HepG2 (cell line): ENCODE results near the gene IL17F. TPM values are rescaled to one million over a fixed set of nuclear protein-coding genes. Genes with fewer than 3 reads are reported as not detected.

ENCODE experiments used
- ATAC-seq: fragments of 200-7000 bp; cut with Tn5 transposase; 3 replicates; pipeline ENCODE4 v1.9.1; 2020; ENCODE audit warnings: mild to moderate bottlenecking, moderate library complexity
- BruUV-seq: library from RNA; stranded (reverse); fragments of 400-500 nt; replicated peaks from 2 replicates; lab custom pipeline; 2021; lab: Mats Ljungman, UMichigan
- CTCF ChIA-PET: fragments of 300-600 bp; formaldehyde crosslinking; extraction: SDS; loops from one replicate; lab custom pipeline; 2021; ENCODE audit warnings: low total read pairs, inconsistent platforms, low intra/inter-chr PET ratio; lab: Yijun Ruan, JAX
- POLR2A ChIA-PET: fragments of 350-600 bp; sonication (Branson Sonifier 250); formaldehyde crosslinking; loops from one replicate; lab custom pipeline; 2020; ENCODE audit warnings: antibody characterized with exemption, inconsistent platforms; lab: Yijun Ruan, JAX
- DNase-seq: peaks from one replicate; pipeline ENCODE4 v3.0.0-alpha.2; 2015; ENCODE audit warnings: low spot score
- FAIRE-seq: peaks from 3 replicates; lab custom pipeline; 2011; peaks lifted over from hg19 to GRCh38; lab: Jason Lieb, UNC
- H2AFZ ChIP-seq: one replicate; pipeline ENCODE4 v1.6.1; 2011; ENCODE audit warnings: low read length, inconsistent platforms
- H3K27ac ChIP-seq: fragments of 300-600 bp; 3 replicates; pipeline ENCODE4 v1.8.0; 2011; ENCODE audit warnings: mixed run types, mild to moderate bottlenecking, mixed read lengths, low read length, inconsistent platforms; ENCODE audit not compliant: insufficient read depth; ENCODE audit errors: extremely low read length
- H3K27me3 ChIP-seq, 2 experiments: fragments of 200-600 bp in 1 of 2; 2 replicates in 1 of 2; 3 replicates in 1 of 2; pipeline versions ENCODE4 v1.6.0 to v1.8.0; 2011; ENCODE audit warnings: low read length in 2 of 2, mild to moderate bottlenecking in 2 of 2, moderate library complexity in 2 of 2, inconsistent platforms in 1 of 2; ENCODE audit not compliant: insufficient read depth in 2 of 2, control insufficient read depth in 1 of 2
- H3K36me3 ChIP-seq, 2 experiments: fragments of 200-600 bp in 1 of 2; replicated peaks in 1 of 2; 2 replicates in 1 of 2; 3 replicates in 1 of 2; pipeline versions ENCODE4 v1.5.1 to v1.8.0; 2011; ENCODE audit warnings: low read length in 2 of 2, inconsistent platforms in 1 of 2; ENCODE audit not compliant: insufficient read depth in 2 of 2, control insufficient read depth in 1 of 2
- H3K4me1 ChIP-seq: 2 replicates; pipeline ENCODE4 v1.5.1; 2012; ENCODE audit warnings: low read length, inconsistent platforms; ENCODE audit not compliant: insufficient read depth
- H3K4me2 ChIP-seq: 2 replicates; pipeline ENCODE4 v1.6.0; 2011; ENCODE audit warnings: low read depth, low read length, inconsistent platforms
- H3K4me3 ChIP-seq, 3 experiments: fragments of 200-600 bp in 1 of 3; sonication (generic), shearing (Covaris generic) in 1 of 3; replicated peaks in 1 of 3; 2 replicates each; pipeline ENCODE4 v1.5.1; 2011 to 2016; ENCODE audit warnings: low read length in 3 of 3, inconsistent platforms in 2 of 3, low read depth in 2 of 3, mild to moderate bottlenecking in 2 of 3, control low read depth in 1 of 3, mixed read lengths in 1 of 3; ENCODE audit not compliant: insufficient read depth in 1 of 3
- H3K79me2 ChIP-seq: one replicate; pipeline ENCODE4 v1.6.1; 2011; ENCODE audit warnings: low read length, inconsistent platforms; ENCODE audit not compliant: insufficient read depth
- H3K9ac ChIP-seq: 2 replicates; pipeline ENCODE4 v1.6.0; 2011; ENCODE audit warnings: mild to moderate bottlenecking, low read depth, low read length, inconsistent platforms; ENCODE audit not compliant: insufficient read depth
- H3K9me3 ChIP-seq: 2 replicates; pipeline ENCODE4 v1.5.1; 2012; ENCODE audit warnings: mild to moderate bottlenecking, low read length
- H4K20me1 ChIP-seq: 2 replicates; pipeline ENCODE4 v1.6.0; 2011; ENCODE audit warnings: inconsistent platforms, mild to moderate bottlenecking, low read length, moderate library complexity; ENCODE audit not compliant: insufficient read depth
- CHD4 ChIP-seq: fragments of 200-600 bp; sonication (generic); IDR thresholded peaks from 2 replicates; pipeline ENCODE4 v1.7.0; 2017; ENCODE audit warnings: mild to moderate bottlenecking, low read length, borderline replicate concordance
- EHMT2 ChIP-seq: fragments of 200-600 bp; sonication (generic); IDR thresholded peaks from 2 replicates; pipeline ENCODE4 v1.7.0; 2017; ENCODE audit warnings: antibody characterized with exemption, low read depth, low read length, borderline replicate concordance
- KLF11 ChIP-seq: IDR thresholded peaks from 2 replicates; pipeline ENCODE4 v1.6.1; 2016; ENCODE audit warnings: missing compliant biosample characterization
- MIXL1 ChIP-seq: IDR thresholded peaks from 2 replicates; pipeline ENCODE4 v1.6.1; 2016
- MZF1 ChIP-seq: sonication (generic); formaldehyde crosslinking; IDR thresholded peaks from 2 replicates; pipeline ENCODE4 v1.8.1; 2023; ENCODE audit warnings: mild to moderate bottlenecking, missing genetic modification reagents, borderline replicate concordance
- TOPORS ChIP-seq: sonication (generic); formaldehyde crosslinking; IDR thresholded peaks from 2 replicates; pipeline ENCODE4 v1.8.0; 2023; ENCODE audit warnings: mild to moderate bottlenecking, missing genetic modification reagents
- ZNF512B ChIP-seq: sonication (generic); formaldehyde crosslinking; IDR thresholded peaks from 2 replicates; pipeline ENCODE4 v1.5.1; 2020; ENCODE audit warnings: missing genetic modification reagents, mild to moderate bottlenecking, borderline replicate concordance
- WGBS: methylation state at CpG from one replicate; pipeline ENCODE4 v1.1.6; 2017; ENCODE audit warnings: low lambda C conversion rate; 5-methylcytosine and 5-hydroxymethylcytosine counted together
- in situ Hi-C: cut with HindIII; loops from 2 replicates; pipeline ENCODE4 v1.10.0; 2017; ENCODE audit warnings: low pct_unique_long_range_greater_than_20kb; ENCODE audit not compliant: extremely low pct_ligation_motif_present
- intact Hi-C: fragments of 100-400 bp; cut with micrococcal nuclease; formaldehyde crosslinking; loops from one replicate; pipeline ENCODE4 v1.10.0; 2022; ENCODE audit not compliant: unreplicated experiment
- polyA plus RNA-seq, 8 experiments: library from polyadenylated mRNA; depleted of rRNA in 3 of 8; stranded (reverse) in 7 of 8; unstranded in 1 of 8; fragments of >200 nt; fragmentation: Illumina TruSeq in 4 of 8; extraction: Trizol in 4 of 8; gene quantifications; 2 replicates each; pipeline versions ENCODE4 v1.2.1 to v1.2.3, GENCODE V29; 2011 to 2016; ENCODE audit warnings: low read depth in 4 of 8, missing spikeins in 1 of 8, mixed read lengths in 1 of 8; ENCODE audit not compliant: insufficient read depth in 1 of 8
- total RNA-seq, 5 experiments: library from RNA; depleted of rRNA; stranded (reverse); fragments of >200 nt; fragmentation: Illumina TruSeq; extraction: Trizol; gene quantifications; 2 replicates each; pipeline ENCODE4 v1.2.3, GENCODE V29; 2016; ENCODE audit warnings: low read depth in 1 of 5

IL17F gene
- total and polyA plus RNA-seq, 2 of the 13 experiments (the other 11 are each of a cell fraction or from before 2014, with no cell fraction given) = not detected

- TF ChIP-seq ZNF512B (CRISPR knock-in tag) (no peak), TOPORS (CRISPR knock-in tag) (0 out of 2 replicates have a peak, but pooled peaks have one; percentile 40), MIXL1 (CRISPR knock-in tag) (0 out of 2 replicates have a peak, but pooled peaks have one; percentile 8), CHD4 (peak; percentile 59; the same call in 1 of the 2 replicates), KLF11 (0 out of 2 replicates have a peak, but pooled peaks have one; percentile 1)
Observed at GRCh38 chr6:52285177-52286068, 41.1 kb upstream of the IL17F start (continued).

DNA sequence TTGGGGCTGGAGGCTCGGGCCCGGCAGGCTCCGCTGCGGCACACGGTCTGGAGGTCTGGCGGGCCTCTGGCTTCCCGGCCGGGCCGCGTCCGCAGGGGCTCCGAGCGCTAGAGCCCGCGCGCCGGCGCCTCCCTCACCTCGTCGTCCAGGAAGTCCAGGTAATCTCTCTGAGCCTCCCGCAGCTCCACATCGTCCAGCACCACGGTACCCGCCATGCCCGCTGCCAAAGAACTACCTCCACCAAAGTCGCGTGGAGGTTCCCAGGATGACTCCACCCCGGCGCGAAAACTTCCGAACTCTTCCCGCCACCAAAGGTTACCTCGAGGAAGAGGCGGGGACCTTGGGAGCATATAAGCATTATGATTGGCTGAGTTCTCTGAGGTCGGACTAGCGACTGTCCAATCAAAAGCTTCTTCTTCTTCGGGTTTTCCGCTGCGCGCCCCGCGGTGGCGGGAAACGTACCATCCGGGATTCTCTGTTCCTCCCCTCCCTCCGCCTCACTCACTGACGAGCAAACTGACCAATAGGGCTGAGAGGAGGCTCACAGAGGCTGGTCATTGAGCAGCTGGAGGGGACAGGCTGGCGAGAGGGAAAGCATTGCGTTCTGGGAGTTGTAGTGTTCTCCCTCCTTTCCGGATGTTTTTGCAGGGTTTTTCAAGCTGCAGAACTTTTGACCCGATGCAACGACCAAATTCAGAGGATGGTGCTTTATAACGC lies 40.3 kb upstream of the IL17F start, which contains the start of gene MCM3:
MCM3 (minus strand) TSS at position 283 of the 717 bp plus-strand sequence; CDS start at position 215, 68 bp downstream.
- no TSS peak for BruUV-seq
- peak within 1 kb of the TSS; percentile 86 for H3K27ac ChIP-seq
- peaks cover 49% of the 10 kb centered on the region for H3K79me2 ChIP-seq
- peak within 1 kb of the TSS; percentile 94 for H3K4me2 ChIP-seq
- no peaks in the 10 kb centered on the region; the same call in 1 of the 2 replicates for H4K20me1 ChIP-seq
- H3K4me3 ChIP-seq = peak within 1 kb of the TSS; percentile 80 to 94 (median 90)
- CTCF ChIA-PET = interaction anchor here (1.4 kb wide), 1 partner anchor 116 kb away, joined by 11 read pairs; no protein-coding TSS in a partner anchor
- ATAC-seq (peak; percentile 99), DNase-seq (peak; percentile 100), FAIRE-seq (peak; percentile 94)
- POLR2A ChIA-PET = interaction anchor here (0.7 to 2.8 kb wide), 23 partner anchors 8 to 135 kb away, joined by 3 to 19 read pairs (median 4); partner anchors contain the start of genes EFHC1 and PAQR8
- H3K36me3 ChIP-seq = peaks cover 13 to 33% of the 10 kb centered on the region in 2 experiments
- in situ Hi-C loops (loop anchor here (5.0 to 10.0 kb wide), 3 partner anchors 83 to 380 kb away; no protein-coding TSS in a partner anchor), intact Hi-C loops (loop anchor here (1.0 to 10.0 kb wide), 8 partner anchors 42 to 710 kb away; partner anchors contain the start of genes GSTA4 and PAQR8)
- H2AFZ ChIP-seq = peak within 1 kb of the TSS; percentile 88
- peak within 1 kb of the TSS; percentile 86 for H3K9ac ChIP-seq
- H3K4me1 ChIP-seq = peaks cover 67% of the 10 kb centered on the region
- no peaks in the 10 kb centered on the region; a peak in 1 of 5 replicates for H3K27me3 ChIP-seq
- whole genome bisulfite sequencing = under 1% methylated on average over 40 of the region's 53 CpGs
- no peaks in the 10 kb centered on the region for H3K9me3 ChIP-seq
- TF ChIP-seq MZF1 (CRISPR knock-in tag) = no peak
- peak; percentile 83; the same call in 1 of the 2 replicates for TF ChIP-seq EHMT2
